H1 (cell line): ENCODE results near the gene TCF7. TPM values are rescaled to one million over a fixed set of nuclear protein-coding genes. Genes with fewer than 3 reads are reported as not detected.

Source experiments
- CTCF ChIA-PET: fragments of 300-600 bp; sonication (Branson Sonifier 250); formaldehyde crosslinking; loops from one replicate; lab custom pipeline; 2021; ENCODE audit not compliant: partially characterized antibody; lab: Charles Lee
- POLR2A ChIA-PET: fragments of 300-600 bp; sonication (Branson Sonifier 250); formaldehyde crosslinking; loops from one replicate; lab custom pipeline; 2021; ENCODE audit warnings: inconsistent platforms; ENCODE audit not compliant: partially characterized antibody; lab: Charles Lee
- DNase-seq, 2 experiments: peaks; one replicate each; pipeline versions ENCODE4 v3.0.0 to v3.0.0-alpha.2; 2010 to 2022; ENCODE audit warnings: low spot score in 2 of 2, low read depth in 1 of 2, mixed read lengths in 1 of 2
- FAIRE-seq: peaks from 2 replicates; lab custom pipeline; 2011; peaks lifted over from hg19 to GRCh38; lab: Jason Lieb, UNC
- H2AFZ ChIP-seq: 2 replicates; pipeline ENCODE4 v1.8.1; 2012; ENCODE audit warnings: low read length, inconsistent platforms
- H2AK5ac ChIP-seq: 2 replicates; pipeline ENCODE4 v1.6.1; 2013; ENCODE audit warnings: low read depth, low read length
- H2BK120ac ChIP-seq: replicated peaks from 2 replicates; pipeline ENCODE3; 2013; ENCODE audit warnings: low read depth, low read length, inconsistent platforms
- H2BK12ac ChIP-seq: 2 replicates; pipeline ENCODE4 v1.6.1; 2013; ENCODE audit warnings: low read depth, low read length
- H2BK15ac ChIP-seq: 2 replicates; pipeline ENCODE4 v1.6.1; 2013; ENCODE audit warnings: low read length
- H2BK20ac ChIP-seq: 2 replicates; pipeline ENCODE4 v1.6.1; 2013; ENCODE audit warnings: low read length
- H2BK5ac ChIP-seq: 2 replicates; pipeline ENCODE4 v1.6.1; 2013; ENCODE audit warnings: low read depth, low read length
- H3K14ac ChIP-seq: 2 replicates; pipeline ENCODE4 v1.6.1; 2013; ENCODE audit warnings: inconsistent platforms; ENCODE audit not compliant: insufficient read length
- H3K18ac ChIP-seq: 2 replicates; pipeline ENCODE4 v1.6.1; 2013; ENCODE audit warnings: low read length; ENCODE audit errors: extremely low read depth
- H3K23ac ChIP-seq: 2 replicates; pipeline ENCODE4 v1.6.1; 2013; ENCODE audit warnings: inconsistent platforms; ENCODE audit not compliant: insufficient read length
- H3K23me2 ChIP-seq: 2 replicates; pipeline ENCODE4 v1.6.1; 2013; ENCODE audit warnings: low read depth, low read length
- H3K27ac ChIP-seq: 2 replicates; pipeline ENCODE4 v1.6.1; 2011; ENCODE audit warnings: low read depth, low read length, inconsistent platforms
- H3K27me3 ChIP-seq, 4 experiments: replicated peaks in 1 of 4; 1 replicate in 1 of 4; 2 replicates in 3 of 4; pipeline versions ENCODE4 v1.6.1 to v1.8.1; 2011 to 2013; ENCODE audit warnings: low read length in 3 of 4, mild to moderate bottlenecking in 3 of 4, inconsistent platforms in 2 of 4, mixed read lengths in 2 of 4, moderate library complexity in 1 of 4; ENCODE audit not compliant: control insufficient read depth in 3 of 4, insufficient read depth in 3 of 4; ENCODE audit errors: extremely low read depth in 1 of 4
- H3K36me3 ChIP-seq, 4 experiments: 2 replicates each; pipeline versions ENCODE4 v1.6.1 to v1.8.1; 2011 to 2013; ENCODE audit warnings: mild to moderate bottlenecking in 4 of 4, low read length in 3 of 4, moderate library complexity in 2 of 4, control low read depth in 1 of 4, inconsistent platforms in 1 of 4; ENCODE audit not compliant: insufficient read depth in 4 of 4, control insufficient read depth in 2 of 4
- H3K4ac ChIP-seq: replicated peaks from 2 replicates; pipeline ENCODE3; 2013; ENCODE audit warnings: low read length, low read depth, mixed read lengths, inconsistent platforms; ENCODE audit not compliant: insufficient read length
- H3K4me1 ChIP-seq, 4 experiments: replicated peaks in 1 of 4; 1 replicate in 1 of 4; 2 replicates in 3 of 4; pipeline versions ENCODE4 v1.6.1 to v1.8.1; 2011 to 2013; ENCODE audit warnings: low read length in 3 of 4, inconsistent platforms in 2 of 4, mixed read lengths in 1 of 4; ENCODE audit not compliant: insufficient read depth in 4 of 4, control insufficient read depth in 3 of 4
- H3K4me2 ChIP-seq, 2 experiments: 2 replicates each; pipeline versions ENCODE4 v1.6.1 to v1.8.1; 2011 to 2013; ENCODE audit warnings: low read depth in 2 of 2, low read length in 2 of 2, control low read depth in 1 of 2, inconsistent platforms in 1 of 2, mild to moderate bottlenecking in 1 of 2; ENCODE audit not compliant: insufficient read depth in 1 of 2
- H3K4me3 ChIP-seq, 4 experiments: fragments of 200-600, 300-600 bp in 1 of 4; sonication (generic), shearing (Covaris generic), sonication (Bioruptor Twin) in 1 of 4; 2 replicates each; pipeline versions ENCODE4 v1.5.1 to v1.8.1; 2011 to 2016; ENCODE audit warnings: low read length in 4 of 4, low read depth in 3 of 4, control low read depth in 2 of 4, inconsistent platforms in 2 of 4, mild to moderate bottlenecking in 2 of 4, mixed read lengths in 1 of 4, moderate library complexity in 1 of 4; ENCODE audit not compliant: insufficient read depth in 2 of 4; ENCODE audit errors: extremely low read depth in 1 of 4
- H3K56ac ChIP-seq: replicated peaks from 2 replicates; pipeline ENCODE3; 2013; ENCODE audit warnings: low read depth, mild to moderate bottlenecking, mixed read lengths, low read length, inconsistent platforms; ENCODE audit not compliant: insufficient read length
- H3K79me1 ChIP-seq: 2 replicates; pipeline ENCODE4 v1.6.1; 2013; ENCODE audit warnings: low read depth, low read length, control low read depth
- H3K79me2 ChIP-seq, 2 experiments: 2 replicates each; pipeline versions ENCODE4 v1.6.1 to v1.8.1; 2012 to 2013; ENCODE audit warnings: low read length in 2 of 2, mild to moderate bottlenecking in 2 of 2, inconsistent platforms in 1 of 2; ENCODE audit not compliant: insufficient read depth in 2 of 2, control insufficient read depth in 1 of 2
- H3K9ac ChIP-seq, 4 experiments: replicated peaks in 1 of 4; 1 replicate in 1 of 4; 2 replicates in 3 of 4; pipeline versions ENCODE4 v1.6.1 to v1.8.1; 2011 to 2013; ENCODE audit warnings: low read depth in 3 of 4, low read length in 3 of 4, control low read depth in 2 of 4, mild to moderate bottlenecking in 2 of 4, moderate library complexity in 2 of 4, inconsistent platforms in 1 of 4; ENCODE audit errors: extremely low read depth in 1 of 4
- H3K9me3 ChIP-seq, 2 experiments: 2 replicates each; pipeline versions ENCODE4 v1.6.1 to v1.8.1; 2012 to 2013; ENCODE audit warnings: mild to moderate bottlenecking in 2 of 2, moderate library complexity in 2 of 2, control low read depth in 1 of 2, inconsistent platforms in 1 of 2, low read depth in 1 of 2, low read length in 1 of 2, mixed read lengths in 1 of 2; ENCODE audit not compliant: insufficient read depth in 2 of 2
- H4K20me1 ChIP-seq, 2 experiments: replicated peaks in 1 of 2; 2 replicates each; pipeline versions ENCODE3 to v1.8.1; 2011 to 2013; ENCODE audit warnings: inconsistent platforms in 2 of 2, low read length in 2 of 2, mild to moderate bottlenecking in 1 of 2; ENCODE audit not compliant: insufficient read depth in 2 of 2, control insufficient read depth in 1 of 2
- H4K5ac ChIP-seq: 2 replicates; pipeline ENCODE4 v1.6.1; 2013; ENCODE audit warnings: low read length, low read depth, mixed read lengths, inconsistent platforms; ENCODE audit not compliant: insufficient read length
- H4K8ac ChIP-seq: 2 replicates; pipeline ENCODE4 v1.8.0; 2013; ENCODE audit warnings: mild to moderate bottlenecking, moderate library complexity, low read length, inconsistent platforms; ENCODE audit not compliant: insufficient read depth; ENCODE audit errors: extremely low read depth
- H4K91ac ChIP-seq: replicated peaks from 2 replicates; pipeline ENCODE3; 2013; ENCODE audit warnings: low read length, mixed read lengths, inconsistent platforms; ENCODE audit not compliant: insufficient read length
- EP300 ChIP-seq, 2 experiments: IDR thresholded peaks; 1 replicate in 1 of 2; 2 replicates in 1 of 2; pipeline ENCODE4 v1.6.1; 2011 to 2012; ENCODE audit warnings: low read depth in 2 of 2, low read length in 2 of 2, mild to moderate bottlenecking in 2 of 2, borderline replicate concordance in 1 of 2, inconsistent platforms in 1 of 2, moderate library complexity in 1 of 2
- WGBS, 2 experiments: shearing (Covaris generic) in 1 of 2; methylation state at CpG; one replicate each; pipeline versions ENCODE4 v1.1.6 to v1.1.7; 2013 to 2015; ENCODE audit warnings: low lambda C conversion rate in 2 of 2, mixed read lengths in 2 of 2, inconsistent platforms in 1 of 2, low coverage in 1 of 2, missing lambda C conversion rate in 1 of 2; ENCODE audit not compliant: insufficient replicate concordance in 2 of 2, insufficient coverage in 1 of 2, insufficient read length in 1 of 2; ENCODE audit errors: extremely low coverage in 1 of 2, missing lambda C conversion rate in 1 of 2; 5-methylcytosine and 5-hydroxymethylcytosine counted together
- polyA plus RNA-seq, 7 experiments: library from polyadenylated mRNA; depleted of rRNA in 3 of 7; stranded (reverse) in 5 of 7; unstranded in 2 of 7; fragments of >200 nt in 5 of 7; fragments of 200-250 nt in 2 of 7; gene quantifications; 1 replicate in 5 of 7; 2 replicates in 1 of 7; 4 replicates in 1 of 7; pipeline versions ENCODE4 v1.2.1 to v1.2.3, GENCODE V29; 2011 to 2013; ENCODE audit warnings: missing spikeins in 2 of 7, mixed read lengths in 2 of 7
- total RNA-seq: library from RNA; stranded (reverse); fragmentation: NEBNext Ultra II Directional; extraction: Animal tissue kit (Norgen Biotek cat#: 25700); gene quantifications from 2 replicates; pipeline ENCODE4 v1.2.1, GENCODE V29; 2021

TCF7 gene
- total and polyA plus RNA-seq, 2 of the 8 experiments (the other 6 are each of a cell fraction or from before 2014, with no cell fraction given), result 4.7 to 8.5 TPM

GRCh38 chr5:134139891-134140469 lies 25.5 kb downstream of the TCF7 start:
- FAIRE-seq (no peak), DNase-seq (no peak)
- Histone ChIP-seq H2BK120ac (no peak overlapping the region), H3K79me2 (0 out of 4 replicates have a peak, but pooled peaks cover 0 to 2% of the 10 kb centered on the region in 2 experiments), H2BK5ac (no peak overlapping the region), H2AFZ (no peak overlapping the region), H3K23me2 (no peaks in the 10 kb centered on the region), H3K14ac (no peak overlapping the region), H2BK20ac (no peak overlapping the region), H3K27me3 (no peaks in the 10 kb centered on the region), H3K56ac (no peak overlapping the region), H2BK15ac (no peak overlapping the region), H4K91ac (no peak overlapping the region), H3K4ac (no peak overlapping the region), H3K79me1 (peaks cover 20% of the 10 kb centered on the region), H3K4me3 (no peak overlapping the region), H4K20me1 (peaks cover 10 to 46% of the 10 kb centered on the region in 2 experiments), H3K23ac (no peak overlapping the region), H4K8ac (no peak overlapping the region), H2AK5ac (no peak overlapping the region), H3K27ac (no peak overlapping the region), H3K9me3 (no peaks in the 10 kb centered on the region), H3K36me3 (peaks cover 0 to 10% (median 5%) of the 10 kb centered on the region in 4 experiments; a peak in 6 of 8 replicates), H3K9ac (no peak overlapping the region), H4K5ac (no peak overlapping the region), H3K18ac (no peak overlapping the region), H3K4me2 (no peak overlapping the region), H2BK12ac (no peak overlapping the region; the same call in 1 of the 2 replicates), H3K4me1 (no peaks in the 10 kb centered on the region; a peak in 3 of 7 replicates)
- 94% methylated on average over 8 of the region's 8 CpGs; no CpG with 5 or more reads in 1 of the 2 experiments for WGBS, 2 experiments
- TF ChIP-seq EP300 (IDR thresholded peaks at IDR 0.05; ENCODE audit: borderline replicate concordance in 1 of 2, low read depth in 2 of 2, low read length in 2 of 2), result no peak
- CTCF ChIA-PET, result interaction anchor here (0.5 to 24.3 kb wide), 33 partner anchors 12 to 451 kb away, joined by 3 to 629 read pairs (median 7); partner anchors contain the start of gene TCF7
- POLR2A ChIA-PET, result interaction anchor here (1.4 to 2.7 kb wide), 4 partner anchors 11 to 100 kb away, joined by 3 to 12 read pairs (median 6); partner anchors contain the start of gene SKP1
